ENCODE results near the gene AMFR.

GRCh38 chr16:56422896-56423441 lies 2.4 kb downstream of the AMFR start:
- no peak for TF ChIP-seq POLR2AphosphoS5 (IDR thresholded peaks at IDR 0.05; ENCODE audit: low read depth, low read length)
- TF ChIP-seq ZNF282 (IDR thresholded peaks at IDR 0.05; ENCODE audit: partially characterized antibody): no peak
- no peak; the same call in 1 of the 2 replicates for TF ChIP-seq ZSCAN29 (CRISPR knock-in tag; conservative IDR thresholded peaks at IDR 0.05)
